ENCODE data around the gene CRYAA.
"Not testable (repeated sequence)": the region's sequence is repeated elsewhere in the genome, so short reads cannot be mapped to it uniquely, and the experiment has no call there.

GRCh38 chr21:43159279-43160175, 9.3 kb upstream of the CRYAA start:
- TF ChIP-seq POLR2AphosphoS5 (IDR thresholded peaks at IDR 0.05; ENCODE audit: low read depth, low read length); POLR2A (IDR thresholded peaks at IDR 0.05; ENCODE audit: low read depth, low read length); TAF1 (IDR thresholded peaks at IDR 0.05; ENCODE audit: low read depth, low read length); PAX5 (IDR thresholded peaks at IDR 0.05; ENCODE audit: insufficient read depth, low read length, severe bottlenecking); SPI1 (IDR thresholded peaks at IDR 0.05; ENCODE audit: low read depth, low read length); POU2F2 (IDR thresholded peaks at IDR 0.05; ENCODE audit: low read depth, low read length): not testable (repeated sequence)

Measured in GM12891 (cell line).